CD8-positive, alpha-beta memory T cell (primary cell): ENCODE results near the gene ELK3. TPM values are rescaled to one million over a fixed set of nuclear protein-coding genes. Genes with fewer than 3 reads are reported as not detected.

Experiments used
- CTCF ChIA-PET: fragments of 350-600 bp; sonication (Branson Sonifier 250); formaldehyde crosslinking; loops from one replicate; lab custom pipeline; 2021; ENCODE audit warnings: antibody characterized with exemption; lab: Charles Lee
- POLR2A ChIA-PET: fragments of 350-600 bp; sonication (Branson Sonifier 250); formaldehyde crosslinking; loops from one replicate; lab custom pipeline; 2021; ENCODE audit warnings: antibody characterized with exemption; lab: Charles Lee
- DNase-seq, 5 donors: peaks; one replicate each; pipeline versions ENCODE4 v3.0.0 to v3.0.0-alpha.2; 2020 to 2022; ENCODE audit warnings: mixed read lengths in 1 of 5
- H3K27ac ChIP-seq: one replicate; pipeline ENCODE4 v1.7.0; 2013; ENCODE audit warnings: low read depth, mild to moderate bottlenecking, low read length, moderate library complexity
- H3K27me3 ChIP-seq: 2 replicates; pipeline ENCODE4 v1.7.0; 2013; ENCODE audit warnings: low read length, mild to moderate bottlenecking; ENCODE audit not compliant: insufficient read depth, poor library complexity, severe bottlenecking
- H3K36me3 ChIP-seq: 2 replicates; pipeline ENCODE4 v1.7.0; 2013; ENCODE audit warnings: mild to moderate bottlenecking, low read length, moderate library complexity; ENCODE audit not compliant: insufficient read depth
- H3K4me1 ChIP-seq: 2 replicates; pipeline ENCODE4 v1.7.0; 2013; ENCODE audit warnings: mild to moderate bottlenecking, low read length, moderate library complexity; ENCODE audit not compliant: insufficient read depth
- H3K4me3 ChIP-seq: 2 replicates; pipeline ENCODE4 v1.7.0; 2013; ENCODE audit warnings: mild to moderate bottlenecking, low read length
- H3K9me3 ChIP-seq: 2 replicates; pipeline ENCODE4 v1.7.0; 2013; ENCODE audit warnings: mild to moderate bottlenecking, low read length
- H3K27ac Mint-ChIP-seq, 8 donors: one replicate each; pipeline ENCODE4 v1.8.0; 2020 to 2021; ENCODE audit warnings: mixed read lengths in 8 of 8, mild to moderate bottlenecking in 6 of 8, inconsistent platforms in 3 of 8, moderate library complexity in 3 of 8
- H3K27me3 Mint-ChIP-seq, 2 donors: one replicate each; pipeline ENCODE4 v1.8.0; 2020 to 2021; ENCODE audit warnings: mixed read lengths in 2 of 2, mild to moderate bottlenecking in 1 of 2, moderate library complexity in 1 of 2
- H3K36me3 Mint-ChIP-seq, 3 donors: one replicate each; pipeline ENCODE4 v1.8.0; 2020 to 2021; ENCODE audit warnings: mixed read lengths in 3 of 3, inconsistent platforms in 1 of 3, mild to moderate bottlenecking in 1 of 3
- H3K4me1 Mint-ChIP-seq, 3 donors: one replicate each; pipeline ENCODE4 v1.8.0; 2020 to 2021; ENCODE audit warnings: mixed read lengths in 3 of 3, inconsistent platforms in 1 of 3, mild to moderate bottlenecking in 1 of 3
- H3K4me3 Mint-ChIP-seq, 7 donors: one replicate each; pipeline ENCODE4 v1.8.0; 2020 to 2021; ENCODE audit warnings: mixed read lengths in 7 of 7, mild to moderate bottlenecking in 6 of 7, moderate library complexity in 4 of 7, inconsistent platforms in 2 of 7
- H3K9me3 Mint-ChIP-seq, 5 donors: one replicate each; pipeline ENCODE4 v1.8.0; 2020 to 2022; ENCODE audit warnings: mixed read lengths in 5 of 5, mild to moderate bottlenecking in 3 of 5, moderate library complexity in 2 of 5, inconsistent platforms in 1 of 5
- polyA plus RNA-seq: library from polyadenylated mRNA; unstranded; fragments of 300-500 nt; fragmentation: Illumina TruSeq; gene quantifications from one replicate; pipeline ENCODE4 v1.2.3, GENCODE V29; 2021
- total RNA-seq, 2 experiments: library from RNA; stranded (reverse); gene quantifications; one replicate each; pipeline ENCODE4 v1.2.3, GENCODE V29; 2021

The ELK3 gene
- total and polyA plus RNA-seq, 3 experiments from 2014 or later = 24.0 to 44.3 (median 28.4) TPM

DNA sequence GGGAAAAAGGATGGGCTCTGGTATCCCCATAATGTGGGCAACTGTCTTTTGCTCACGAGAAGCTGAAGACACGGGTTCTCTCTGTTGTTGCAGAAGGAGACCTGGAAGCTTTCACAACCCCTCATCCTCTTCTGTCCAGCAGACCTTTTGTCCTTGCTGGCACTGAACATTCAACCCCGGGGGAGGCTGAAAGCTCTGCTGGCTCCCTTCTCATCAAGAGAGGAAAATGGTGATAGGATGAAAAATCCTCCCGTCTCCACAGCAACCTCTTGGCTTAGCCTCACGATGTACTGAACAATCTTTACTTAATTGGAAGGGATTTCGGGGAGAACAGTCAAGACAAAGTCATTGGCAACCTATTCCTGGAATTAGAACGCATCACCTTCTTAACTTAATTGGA, 39.0 kb downstream of the ELK3 start:
- Mint-ChIP-seq H3K9me3 (no peaks in the 10 kb centered on the region), H3K27ac (peak overlapping the region in 4 of 8 donors; percentile 32 to 63 (median 46)), H3K4me3 (no peak overlapping the region), H3K27me3 (no peaks in the 10 kb centered on the region), H3K4me1 (peaks cover 37 to 58% (median 40%) of the 10 kb centered on the region in 3 donors), H3K36me3 (peaks cover 0 to 24% (median 7%) of the 10 kb centered on the region in 3 donors)
- no peaks in the 10 kb centered on the region for H3K36me3 ChIP-seq
- H3K4me1 ChIP-seq = peaks cover 29% of the 10 kb centered on the region
- H3K27ac ChIP-seq = no peak overlapping the region
- ChIA-PET POLR2A (no interaction called here), CTCF (interaction anchor here (0.7 kb wide), 1 partner anchor 19 kb away, joined by 3 read pairs; no protein-coding TSS in a partner anchor)
- H3K9me3 ChIP-seq = no peaks in the 10 kb centered on the region
- H3K27me3 ChIP-seq = no peaks in the 10 kb centered on the region
- H3K4me3 ChIP-seq = no peak overlapping the region
- DNase-seq = no peak

GRCh38 chr12:96233939-96234461, 39.8 kb downstream of the ELK3 start:
- H3K27ac Mint-ChIP-seq = peak overlapping the region in 7 of 8 donors; percentile 26 to 66 (median 43)
- peaks cover 36% of the 10 kb centered on the region for H3K4me1 ChIP-seq
- H3K4me3 ChIP-seq = no peak overlapping the region
- H3K4me1 Mint-ChIP-seq = peaks cover 45 to 66% (median 49%) of the 10 kb centered on the region in 3 donors
- H3K36me3 Mint-ChIP-seq = peaks cover 0 to 20% (median 7%) of the 10 kb centered on the region in 3 donors
- ChIA-PET POLR2A (no interaction called here), CTCF (interaction anchor here (0.7 kb wide), 2 partner anchors 17 to 19 kb away, joined by 3 read pairs; no protein-coding TSS in a partner anchor)
- DNase-seq = no peak
- no peaks in the 10 kb centered on the region for H3K9me3 ChIP-seq
- H3K9me3 Mint-ChIP-seq = no peaks in the 10 kb centered on the region
- no peaks in the 10 kb centered on the region for H3K36me3 ChIP-seq
- no peaks in the 10 kb centered on the region for H3K27me3 Mint-ChIP-seq
- no peak overlapping the region for H3K27ac ChIP-seq
- H3K4me3 Mint-ChIP-seq = no peak overlapping the region
- H3K27me3 ChIP-seq = no peaks in the 10 kb centered on the region

DNA sequence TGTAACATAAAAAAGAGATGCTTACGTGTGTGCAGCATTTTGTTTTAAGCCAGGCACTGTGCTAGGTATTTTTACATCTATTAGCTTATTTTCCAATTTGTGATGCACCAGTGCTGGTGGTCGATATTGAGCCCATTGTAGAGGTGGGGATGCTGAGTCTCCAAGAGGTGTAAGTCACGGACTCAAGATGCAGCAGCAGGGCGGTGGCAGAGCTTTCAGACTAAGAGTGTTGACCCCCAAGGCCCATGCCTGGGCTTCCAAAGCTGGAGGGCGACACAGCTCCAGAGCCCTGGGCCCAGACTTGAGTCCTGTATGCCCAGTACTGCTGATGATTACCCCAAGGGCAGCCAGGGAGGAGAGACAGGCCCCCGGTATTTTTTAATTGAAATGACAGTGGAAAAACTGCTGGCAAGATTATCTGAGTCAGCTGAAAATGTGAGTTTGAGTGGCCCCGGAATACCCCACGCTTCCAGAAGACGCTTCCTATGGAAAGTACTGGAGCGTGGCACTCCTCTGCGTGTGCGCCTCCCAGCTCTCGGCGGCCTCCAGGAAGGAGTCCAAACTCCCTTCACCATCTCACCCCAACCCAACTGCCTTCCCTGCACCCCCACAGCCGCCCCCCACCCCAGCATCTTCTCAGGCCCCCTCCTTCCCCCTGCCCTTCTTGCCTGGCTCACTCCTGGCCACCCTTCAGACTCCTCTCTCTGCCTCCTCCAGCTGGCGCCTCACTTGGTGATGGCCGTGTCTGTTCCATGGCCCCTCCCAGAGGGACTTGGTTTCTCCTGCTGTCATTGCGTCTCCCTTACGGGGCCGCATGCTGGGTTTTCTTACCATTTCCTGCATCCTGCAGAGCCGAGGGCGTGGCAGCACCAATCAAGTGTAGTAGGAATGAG, 40.7 kb downstream of the ELK3 start:
- DNase-seq = no peak
- Histone ChIP-seq H3K27ac (no peak overlapping the region), H3K36me3 (no peaks in the 10 kb centered on the region), H3K4me1 (peaks cover 36% of the 10 kb centered on the region), H3K9me3 (no peaks in the 10 kb centered on the region), H3K4me3 (no peak overlapping the region), H3K27me3 (no peaks in the 10 kb centered on the region)
- Mint-ChIP-seq H3K4me1 (peaks cover 51 to 74% (median 56%) of the 10 kb centered on the region in 3 donors), H3K9me3 (peaks cover 0 to 2% (median 0%) of the 10 kb centered on the region in 5 donors), H3K36me3 (peaks cover 0 to 17% (median 7%) of the 10 kb centered on the region in 3 donors), H3K4me3 (peak overlapping the region in 2 of 7 donors; percentile 16 to 54), H3K27me3 (no peaks in the 10 kb centered on the region), H3K27ac (peak overlapping the region; percentile 50 to 97 (median 87))
- POLR2A ChIA-PET = no interaction called here
- CTCF ChIA-PET = interaction anchor here (0.7 kb wide), 1 partner anchor 17 kb away, joined by 3 read pairs; no protein-coding TSS in a partner anchor

- peaks cover 0 to 16% (median 7%) of the 10 kb centered on the region in 3 donors for H3K36me3 Mint-ChIP-seq
- H3K27me3 ChIP-seq = no peaks in the 10 kb centered on the region
- DNase-seq = no peak
- H3K4me3 Mint-ChIP-seq = peak overlapping the region in 3 of 7 donors; percentile 16 to 78 (median 54)
- H3K9me3 Mint-ChIP-seq = peaks cover 0 to 2% (median 0%) of the 10 kb centered on the region in 5 donors
- peaks cover 38% of the 10 kb centered on the region for H3K4me1 ChIP-seq
- H3K27ac Mint-ChIP-seq = peak overlapping the region; percentile 47 to 97 (median 86)
- H3K4me3 ChIP-seq = no peak overlapping the region
- no peaks in the 10 kb centered on the region for H3K9me3 ChIP-seq
- no peak overlapping the region for H3K27ac ChIP-seq
- ChIA-PET POLR2A (no interaction called here), CTCF (no interaction called here)
- no peaks in the 10 kb centered on the region for H3K36me3 ChIP-seq
- H3K4me1 Mint-ChIP-seq = peaks cover 57 to 80% (median 62%) of the 10 kb centered on the region in 3 donors
- H3K27me3 Mint-ChIP-seq = no peaks in the 10 kb centered on the region
Observed at GRCh38 chr12:96235484-96235826, 41.3 kb downstream of the ELK3 start.

DNA sequence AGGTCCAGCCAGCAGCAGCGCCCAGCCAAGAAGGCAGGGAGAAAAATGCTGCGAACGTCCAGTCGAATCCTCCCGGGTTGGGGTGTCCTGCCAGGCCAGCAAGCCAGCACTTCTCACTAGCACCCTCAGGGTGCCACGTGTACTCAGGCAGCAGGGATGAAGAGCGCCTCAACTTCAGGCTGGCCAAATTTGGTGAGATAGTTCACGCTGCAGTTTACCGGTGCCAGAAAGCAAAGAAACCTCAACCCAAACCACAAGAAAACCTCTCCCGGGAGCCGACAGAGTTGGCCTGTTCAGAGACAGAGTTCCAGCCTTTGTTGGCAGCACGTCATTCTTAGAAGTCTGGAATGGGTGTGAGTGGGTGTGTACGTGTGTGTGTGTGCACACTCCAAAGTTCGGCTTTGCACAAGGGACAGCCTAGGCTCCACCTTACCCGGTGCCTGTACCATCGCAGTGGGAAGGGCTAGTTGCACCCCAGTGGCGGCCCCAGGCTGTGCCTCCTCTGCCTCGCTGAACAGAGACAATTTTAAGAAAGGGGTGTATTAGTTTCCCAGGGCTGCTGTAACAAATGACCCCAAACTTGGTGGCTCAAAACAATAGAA, 42.1 kb downstream of the ELK3 start:
- Histone ChIP-seq H3K36me3 (no peaks in the 10 kb centered on the region), H3K4me3 (no peak overlapping the region), H3K9me3 (no peaks in the 10 kb centered on the region), H3K27me3 (no peaks in the 10 kb centered on the region), H3K4me1 (peaks cover 47% of the 10 kb centered on the region), H3K27ac (no peak overlapping the region)
- Mint-ChIP-seq H3K27ac (peak overlapping the region; percentile 78 to 97 (median 96)), H3K4me3 (peak overlapping the region in 6 of 7 donors; percentile 23 to 77 (median 57)), H3K27me3 (no peaks in the 10 kb centered on the region), H3K4me1 (peaks cover 66 to 89% (median 71%) of the 10 kb centered on the region in 3 donors), H3K36me3 (peaks cover 0 to 14% (median 7%) of the 10 kb centered on the region in 3 donors), H3K9me3 (peaks cover 0 to 2% (median 0%) of the 10 kb centered on the region in 5 donors)
- peak in 4 of 5 donors; percentile 20 to 52 (median 46) for DNase-seq
- ChIA-PET POLR2A (no interaction called here), CTCF (interaction anchor here (2.3 kb wide), 1 partner anchor 21 kb away, joined by 15 read pairs; no protein-coding TSS in a partner anchor)

GRCh38 chr12:96237035-96237434, 42.9 kb downstream of the ELK3 start:
- Mint-ChIP-seq H3K4me3 (peak overlapping the region in 5 of 7 donors; percentile 20 to 77 (median 70)), H3K9me3 (peaks cover 0 to 2% (median 0%) of the 10 kb centered on the region in 5 donors), H3K27ac (peak overlapping the region; percentile 78 to 97 (median 96)), H3K4me1 (peaks cover 69 to 92% (median 74%) of the 10 kb centered on the region in 3 donors), H3K27me3 (no peaks in the 10 kb centered on the region), H3K36me3 (peaks cover 0 to 9% (median 7%) of the 10 kb centered on the region in 3 donors)
- ChIA-PET POLR2A (no interaction called here), CTCF (interaction anchor here (2.3 kb wide), 1 partner anchor 22 kb away, joined by 15 read pairs; no protein-coding TSS in a partner anchor)
- Histone ChIP-seq H3K4me1 (peaks cover 53% of the 10 kb centered on the region), H3K9me3 (no peaks in the 10 kb centered on the region), H3K27me3 (no peaks in the 10 kb centered on the region), H3K27ac (peak overlapping the region; percentile 20), H3K4me3 (no peak overlapping the region), H3K36me3 (no peaks in the 10 kb centered on the region)
- no peak for DNase-seq

GRCh38 chr12:96237465-96238077, 43.4 kb downstream of the ELK3 start:
- peak overlapping the region; percentile 78 to 97 (median 96) for H3K27ac Mint-ChIP-seq
- no peak overlapping the region for H3K4me3 ChIP-seq
- no peaks in the 10 kb centered on the region for H3K27me3 Mint-ChIP-seq
- CTCF ChIA-PET = interaction anchor here (0.6 to 2.3 kb wide), 2 partner anchors 23 to 163 kb away, joined by 3 to 15 read pairs; partner anchors contain the start of gene CDK17
- H3K4me1 Mint-ChIP-seq = peaks cover 73 to 95% (median 79%) of the 10 kb centered on the region in 3 donors
- peaks cover 0 to 8% (median 7%) of the 10 kb centered on the region in 3 donors for H3K36me3 Mint-ChIP-seq
- H3K27me3 ChIP-seq = no peaks in the 10 kb centered on the region
- peak overlapping the region; percentile 35 to 84 (median 70) for H3K4me3 Mint-ChIP-seq
- peak overlapping the region; percentile 20 for H3K27ac ChIP-seq
- no peaks in the 10 kb centered on the region for H3K9me3 ChIP-seq
- no peaks in the 10 kb centered on the region for H3K36me3 ChIP-seq
- peaks cover 0 to 2% (median 0%) of the 10 kb centered on the region in 5 donors for H3K9me3 Mint-ChIP-seq
- POLR2A ChIA-PET = no interaction called here
- peak in 4 of 5 donors; percentile 52 to 75 (median 62) for DNase-seq
- peaks cover 58% of the 10 kb centered on the region for H3K4me1 ChIP-seq
